Measurements from ENCODE around the gene SERPINC1.
A peak's percentile ranks its signal among the peaks of the same experiment; 100 is the strongest.
"Not testable (repeated sequence)": the region's sequence is repeated elsewhere in the genome, so short reads cannot be mapped to it uniquely, and the experiment has no call there.

SERPINC1 gene

DNA sequence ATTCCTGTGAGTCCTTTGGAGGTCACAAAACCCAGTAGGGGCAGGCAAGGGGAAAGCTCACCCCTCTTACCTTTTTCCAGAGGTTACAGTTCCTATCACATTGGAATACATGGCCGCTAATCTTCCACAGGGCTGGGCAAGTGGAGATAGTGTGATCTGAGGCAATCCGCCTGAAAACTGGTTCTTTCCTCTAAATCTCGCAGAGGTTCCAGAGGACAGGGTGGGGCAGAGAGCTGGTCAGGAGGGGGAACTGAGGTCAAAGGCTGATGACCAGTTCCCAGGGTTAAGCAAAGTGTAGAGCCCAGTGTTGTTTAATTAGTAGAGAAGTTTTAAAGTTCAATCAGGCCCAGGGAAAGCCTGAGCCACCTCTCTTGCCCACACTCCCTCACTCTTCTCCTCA, at the start of gene SERPINC1:
TSS of gene SERPINC1 (minus strand) at position 179 of the 400 bp plus-strand sequence. CDS start at position 111, 68 bp downstream.
- no peak for DNase-seq (ENCODE audit: low spot score)
- no peak for FAIRE-seq

- not testable (repeated sequence) for DNase-seq (ENCODE audit: low spot score); FAIRE-seq
These were observed 48.8 kb upstream of the SERPINC1 start for GRCh38 chr1:173965896-173966295.

DNA sequence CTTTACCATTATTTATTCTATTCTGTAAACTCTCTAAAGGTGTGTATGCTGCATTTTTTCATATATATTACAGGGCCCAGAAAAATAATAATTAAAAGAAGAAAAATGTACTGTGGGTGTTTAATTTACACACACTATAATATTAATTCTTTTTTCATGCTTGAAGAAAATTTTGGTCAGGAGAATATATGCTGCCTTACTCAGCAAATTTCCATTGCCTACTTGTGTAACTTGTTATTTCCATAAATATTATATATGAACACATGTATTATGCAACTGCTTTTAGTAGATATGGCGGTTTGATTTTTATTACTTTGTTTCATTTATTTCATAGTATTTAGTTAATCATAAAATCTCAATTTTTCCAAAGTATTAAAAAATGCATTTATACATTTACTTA, 46.4 kb upstream of the SERPINC1 start:
- DNase-seq (ENCODE audit: low spot score): no peak
- FAIRE-seq: no peak

DNA sequence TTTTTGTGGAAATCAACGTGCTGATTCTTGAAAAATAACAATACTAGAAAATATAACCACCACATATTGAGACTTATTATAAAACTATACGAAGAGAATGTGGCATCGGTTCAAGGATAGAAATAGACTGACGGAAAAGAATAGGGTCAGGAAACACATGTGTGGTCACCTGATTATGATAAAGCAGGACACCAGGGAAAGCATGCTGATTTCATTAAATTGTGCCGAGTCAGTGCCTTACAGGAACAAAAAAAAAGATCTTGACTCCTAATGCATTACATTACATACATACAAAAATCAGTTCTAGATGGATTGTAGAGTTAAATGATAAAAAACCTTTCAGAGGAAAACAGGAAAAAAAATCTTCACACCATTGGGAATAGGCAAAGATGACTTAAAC, 43.5 kb upstream of the SERPINC1 start:
- FAIRE-seq (no peak), DNase-seq (ENCODE audit: low spot score) (no peak)

- FAIRE-seq: no peak
- DNase-seq (ENCODE audit: low spot score): no peak
These were observed 37.1 kb upstream of the SERPINC1 start for GRCh38 chr1:173954179-173954578.

DNA sequence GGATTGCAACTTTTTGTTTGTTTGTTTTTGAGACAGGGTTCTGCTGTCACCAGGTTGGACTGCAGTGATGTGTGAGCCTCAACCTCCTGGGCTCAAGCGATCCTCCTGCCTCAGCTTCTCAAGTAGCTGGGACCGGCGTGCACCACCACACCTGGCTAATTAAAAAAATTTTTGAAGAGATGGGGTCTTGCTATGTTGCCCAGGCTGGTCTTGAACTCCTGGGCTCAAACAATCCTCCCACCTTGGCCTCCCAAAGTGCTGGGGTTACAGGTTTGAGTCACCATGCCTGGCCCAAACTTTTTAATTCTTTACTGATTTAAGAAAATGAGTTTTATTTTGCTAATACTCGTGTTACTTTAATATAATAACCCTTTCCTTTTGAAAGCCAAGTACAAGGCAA, 31.5 kb upstream of the SERPINC1 start:
- DNase-seq (ENCODE audit: low spot score) (no peak), FAIRE-seq (no peak)

GRCh38 chr1:173946380-173946921, 29.3 kb upstream of the SERPINC1 start:
- FAIRE-seq: no peak
- no peak for DNase-seq (ENCODE audit: low spot score)

- no peak for DNase-seq (ENCODE audit: low spot score)
- no peak for FAIRE-seq
These were observed 19.9 kb upstream of the SERPINC1 start for GRCh38 chr1:173937062-173937461.

DNA sequence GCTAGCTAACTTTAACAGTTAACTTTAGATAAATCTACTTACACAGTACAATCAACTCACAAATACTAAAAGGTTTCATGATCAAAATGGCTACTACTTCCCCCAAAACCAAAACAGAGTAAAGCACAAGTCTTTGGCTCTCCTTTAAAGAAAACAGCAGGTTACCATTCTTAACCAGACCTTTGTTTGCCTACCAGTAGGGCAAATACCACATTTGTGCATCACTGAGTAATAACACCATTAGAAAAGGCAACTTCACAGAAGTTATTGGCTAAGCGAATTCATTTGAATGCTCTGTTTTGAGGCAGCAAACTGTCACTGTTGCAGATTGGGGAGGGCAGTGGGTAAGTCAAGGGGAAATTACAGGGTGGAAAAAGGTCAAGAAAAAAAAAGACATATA, 17.3 kb upstream of the SERPINC1 start:
- no peak for FAIRE-seq
- DNase-seq (ENCODE audit: low spot score): no peak

DNA sequence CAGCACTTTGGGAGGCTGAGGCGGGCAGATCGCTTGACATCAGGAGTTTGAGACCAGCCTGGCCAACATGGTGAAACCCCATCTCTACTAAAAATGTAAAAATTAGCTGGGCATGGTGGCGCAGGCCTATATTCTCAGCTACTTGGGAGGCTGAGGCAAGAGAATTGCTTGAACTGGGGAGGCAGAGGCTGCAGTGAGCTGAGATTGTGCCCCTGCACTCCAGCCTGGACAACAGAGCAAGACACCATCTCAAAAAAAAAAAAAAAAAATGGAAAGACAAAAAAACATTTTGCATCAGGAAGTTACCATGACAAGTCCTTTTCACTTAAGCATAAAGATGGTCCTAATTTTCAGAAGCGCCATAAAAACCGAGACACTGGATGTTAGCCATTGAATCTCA, 13.4 kb upstream of the SERPINC1 start:
- FAIRE-seq; DNase-seq (ENCODE audit: low spot score): not testable (repeated sequence)

DNA sequence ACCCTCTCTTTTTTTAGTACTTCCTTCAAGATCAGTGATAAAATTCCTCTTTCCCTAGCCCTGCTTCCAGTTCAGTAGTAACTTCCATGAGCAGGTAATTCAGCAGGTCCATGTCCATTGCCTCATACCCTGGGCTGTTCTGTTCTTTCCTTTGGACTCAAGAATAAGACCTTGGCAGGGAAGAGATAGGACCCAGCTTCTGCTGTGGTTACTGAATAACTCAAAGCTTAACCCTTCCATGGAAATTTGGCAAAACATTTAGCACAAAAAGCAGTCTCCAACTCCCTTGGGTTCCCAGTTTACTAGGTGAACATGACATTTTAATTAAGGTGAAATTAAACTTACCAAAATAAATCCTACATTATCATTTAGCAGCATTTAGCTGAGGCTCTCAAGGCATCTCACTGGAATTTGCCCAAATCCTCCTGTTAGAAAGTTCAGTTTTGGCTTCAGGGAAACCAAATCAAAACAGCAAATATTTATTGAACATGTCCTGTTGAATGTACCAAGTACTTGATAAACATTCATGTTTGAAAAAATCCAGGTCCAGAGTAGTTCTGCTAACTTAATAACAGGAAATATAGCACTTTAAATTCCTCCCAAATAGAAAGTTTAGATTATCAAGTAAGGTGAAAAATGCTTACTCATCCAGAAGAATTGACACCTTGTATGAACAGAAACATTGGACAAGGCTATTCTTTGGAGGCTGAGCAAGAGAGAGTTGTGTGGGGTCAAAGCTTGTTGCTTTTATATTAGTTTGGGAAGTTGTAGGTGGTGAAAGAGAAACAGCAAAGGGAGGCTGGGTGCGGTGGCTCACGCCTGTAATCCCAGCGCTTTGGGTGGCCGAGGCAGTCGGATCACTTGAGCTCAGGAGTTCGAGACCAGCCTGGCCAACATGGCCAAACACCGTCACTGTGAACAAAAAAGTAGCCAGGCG, 8.4 kb upstream of the SERPINC1 start:
- FAIRE-seq (no peak), DNase-seq (ENCODE audit: low spot score) (no peak)

DNA sequence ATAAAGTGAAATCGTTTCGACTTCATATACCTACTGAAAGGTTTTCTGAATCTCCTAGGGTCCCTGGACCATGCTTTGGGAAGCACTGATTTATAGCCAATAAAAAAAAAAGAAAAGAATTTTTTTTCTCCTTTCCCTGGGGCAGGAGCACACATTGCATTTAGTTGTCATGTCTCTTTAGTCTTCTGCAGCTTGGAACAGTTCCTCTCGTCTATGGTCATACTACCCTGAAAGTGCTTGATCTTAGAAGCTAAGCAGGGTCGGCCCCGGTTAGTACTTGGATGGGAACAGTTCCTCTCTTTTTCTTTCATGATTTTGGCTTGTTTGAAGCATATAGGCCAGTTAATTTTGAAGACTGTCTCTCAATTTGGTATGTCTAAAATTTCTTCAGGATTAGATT, 3.7 kb upstream of the SERPINC1 start:
- DNase-seq (ENCODE audit: low spot score) (no peak), FAIRE-seq (no peak)

GRCh38 chr1:173917635-173918493, 737 bp upstream of the SERPINC1 start:
- no peak for FAIRE-seq

GRCh38 chr1:173916667-173917066, 460 bp downstream of the SERPINC1 start:
- DNase-seq (ENCODE audit: low spot score): no peak
- FAIRE-seq: no peak

More at GRCh38 chr1:173917635-173918493, 737 bp upstream of the SERPINC1 start:
- DNase-seq (ENCODE audit: low spot score): no peak

DNA sequence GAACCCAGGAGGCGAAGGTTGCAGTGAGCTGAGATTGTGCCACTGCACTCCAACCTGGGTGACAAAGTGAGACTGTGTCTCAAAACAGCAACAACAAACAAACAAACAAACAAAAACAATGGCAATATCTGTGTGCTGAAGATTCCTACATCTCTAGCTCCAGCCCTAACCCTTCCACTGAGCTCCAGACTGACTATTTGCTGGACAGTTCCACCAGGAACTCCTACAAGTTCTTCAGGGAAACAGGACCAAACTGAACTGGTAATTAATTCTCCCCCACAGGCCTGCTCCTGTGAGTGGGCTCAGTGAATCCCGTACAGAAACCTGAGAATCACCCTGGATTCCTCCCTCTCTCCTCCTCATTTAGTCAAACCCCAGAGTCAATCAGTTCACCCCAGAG, 1.5 kb downstream of the SERPINC1 start:
- no peak for DNase-seq (ENCODE audit: low spot score)
- no peak for FAIRE-seq

DNA sequence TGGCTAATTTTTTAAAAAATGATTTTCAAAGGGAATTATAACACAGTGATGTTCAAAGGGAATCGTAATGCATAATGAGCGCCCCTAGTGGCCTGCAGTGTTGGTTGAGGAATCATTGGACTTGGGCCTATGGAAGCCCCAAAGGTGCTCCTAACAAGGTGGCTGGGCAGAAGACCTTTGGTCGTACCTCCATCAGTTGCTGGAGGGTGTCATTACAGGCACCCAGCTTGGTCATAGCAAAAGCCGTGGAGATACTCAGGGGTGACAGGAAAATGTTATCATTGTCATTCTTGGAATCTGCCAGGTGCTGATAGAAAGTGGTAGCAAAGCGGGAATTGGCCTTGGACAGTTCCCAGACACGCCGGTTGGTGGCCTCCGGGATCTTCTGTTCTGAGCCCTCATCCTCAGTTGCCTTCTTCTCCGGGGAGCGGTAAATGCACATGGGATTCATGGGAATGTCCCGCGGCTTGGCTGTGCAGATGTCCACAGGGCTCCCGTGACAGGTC, 2.7 kb downstream of the SERPINC1 start:
- DNase-seq (ENCODE audit: low spot score) (peak; percentile 14), FAIRE-seq (no peak)

DNA sequence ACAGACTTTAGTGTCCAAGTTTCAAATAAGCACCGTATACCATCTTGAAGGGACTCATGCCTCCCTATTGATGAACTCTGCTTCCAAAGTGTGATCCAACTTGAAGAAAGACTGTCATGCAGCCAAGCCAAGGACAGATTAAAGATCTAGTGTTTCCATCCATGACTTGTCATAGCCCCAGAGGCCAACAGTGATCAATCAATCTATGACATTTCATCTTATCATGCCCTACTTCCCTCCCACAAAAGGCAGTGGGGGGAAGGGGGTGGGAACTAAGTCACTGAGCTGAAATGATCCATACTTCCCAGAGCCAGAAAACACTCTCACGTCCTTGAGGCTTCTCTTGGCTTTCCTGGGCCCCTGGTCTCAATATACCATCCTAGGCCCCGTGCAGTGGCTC, 4.0 kb downstream of the SERPINC1 start:
- DNase-seq (ENCODE audit: low spot score): no peak
- no peak for FAIRE-seq

DNA sequence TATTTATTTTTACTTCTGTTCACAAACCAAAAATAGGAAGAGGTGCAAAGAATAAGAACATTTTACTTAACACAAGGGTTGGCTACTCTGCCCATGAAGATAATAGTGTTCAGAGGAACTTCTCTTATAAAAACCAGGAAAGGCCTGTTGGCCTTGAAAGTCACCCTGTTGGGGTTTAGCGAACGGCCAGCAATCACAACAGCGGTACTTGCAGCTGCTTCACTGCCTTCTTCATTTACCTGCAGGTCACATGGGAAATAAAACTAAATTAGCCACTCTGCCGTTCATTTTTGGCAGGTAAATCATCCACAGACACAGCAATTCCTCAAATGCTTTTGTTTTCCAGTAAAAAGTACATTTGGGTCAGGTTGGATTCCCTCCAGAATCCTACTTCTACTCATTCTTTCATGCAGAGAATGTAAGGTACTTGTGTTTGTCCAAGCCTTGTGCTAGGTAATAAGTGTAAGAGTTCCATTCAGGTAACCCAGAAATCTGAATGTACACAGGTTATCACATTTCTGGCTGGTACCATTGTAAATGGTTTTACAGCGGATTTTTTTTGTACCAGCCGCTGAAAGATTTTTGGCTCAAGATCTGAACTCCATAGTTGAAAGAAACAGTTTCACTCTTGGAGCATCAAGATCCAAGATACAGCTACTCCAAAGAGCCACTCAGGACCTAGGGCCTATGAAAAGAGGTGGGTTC, 13.1 kb downstream of the SERPINC1 start:
- DNase-seq (ENCODE audit: low spot score): no peak
- no peak for FAIRE-seq

- no peak for FAIRE-seq
- no peak for DNase-seq (ENCODE audit: low spot score)
These were observed 16.1 kb downstream of the SERPINC1 start for GRCh38 chr1:173900992-173901391.

GRCh38 chr1:173900427-173900826, 16.7 kb downstream of the SERPINC1 start:
- FAIRE-seq (no peak), DNase-seq (ENCODE audit: low spot score) (no peak)

DNA sequence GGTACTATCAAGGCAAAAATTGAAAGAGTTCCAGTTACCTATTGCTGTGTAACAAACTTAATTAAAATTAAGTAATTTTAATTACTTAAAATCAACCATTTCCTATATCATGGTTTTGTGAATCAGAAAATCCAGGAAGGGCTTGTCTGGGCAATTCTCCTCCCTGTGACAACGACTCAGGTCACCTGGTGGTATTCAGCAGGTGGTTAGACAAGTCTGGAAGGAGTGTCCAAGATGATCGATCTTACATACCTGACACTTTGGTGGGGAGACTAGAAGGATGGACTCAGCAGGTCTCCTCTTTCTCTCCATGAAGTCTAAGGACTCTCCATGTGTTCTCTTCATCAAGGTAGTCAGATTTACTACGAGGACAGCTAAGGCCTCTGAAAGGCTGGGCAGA, 22.9 kb downstream of the SERPINC1 start:
- no peak for FAIRE-seq

More for the DNA sequence above, 22.9 kb downstream of the SERPINC1 start:
- DNase-seq (ENCODE audit: low spot score): no peak
